GM19468 (cell line): Measurements from ENCODE around the gene LIN7A.
"Not testable (repeated sequence)": the region's sequence is repeated elsewhere in the genome, so short reads cannot be mapped to it uniquely, and the experiment has no call there.

Experiments used
- ATAC-seq: cut with Tn5 transposase; IDR thresholded peaks from one replicate; pipeline ENCODE4 v1.9.1; 2021; ENCODE audit warnings: mild to moderate bottlenecking, moderate library complexity, moderate number of reproducible peaks; ENCODE audit not compliant: unreplicated experiment; ENCODE audit errors: extremely low read depth

Gene LIN7A

GRCh38 chr12:80818878-80819277 is 118.9 kb downstream of the LIN7A start:
- ATAC-seq, result no peak

- ATAC-seq, result no peak
Measured at GRCh38 chr12:80815351-80815750, 122.4 kb downstream of the LIN7A start.

- ATAC-seq, result no peak
Measured at GRCh38 chr12:80814453-80814852, 123.3 kb downstream of the LIN7A start.

GRCh38 chr12:80813820-80814219 is 123.9 kb downstream of the LIN7A start:
- ATAC-seq, result no peak

GRCh38 chr12:80811957-80812708 is 125.6 kb downstream of the LIN7A start:
- ATAC-seq, result no peak

- ATAC-seq, result no peak
Measured at GRCh38 chr12:80810874-80811273, 126.9 kb downstream of the LIN7A start.

- ATAC-seq, result peak; percentile 37
Measured at GRCh38 chr12:80807640-80808288, 130.0 kb downstream of the LIN7A start.

GRCh38 chr12:80805106-80805505 is 132.6 kb downstream of the LIN7A start:
- no peak for ATAC-seq

GRCh38 chr12:80802652-80803400 is 134.9 kb downstream of the LIN7A start:
- no peak for ATAC-seq

GRCh38 chr12:80798281-80798680 is 139.5 kb downstream of the LIN7A start:
- ATAC-seq, result no peak

GRCh38 chr12:80794551-80794950 is 143.2 kb downstream of the LIN7A start:
- no peak for ATAC-seq

GRCh38 chr12:80792861-80793260 is 144.9 kb downstream of the LIN7A start:
- ATAC-seq, result no peak

GRCh38 chr12:80791863-80792262 is 145.9 kb downstream of the LIN7A start:
- ATAC-seq, result no peak

- not testable (repeated sequence) for ATAC-seq
Measured at GRCh38 chr12:80788407-80788806, 149.3 kb downstream of the LIN7A start.

- not testable (repeated sequence) for ATAC-seq
Measured at GRCh38 chr12:80782963-80783470, 154.7 kb downstream of the LIN7A start.

- ATAC-seq, result no peak
Measured at GRCh38 chr12:80781313-80781712, 156.4 kb downstream of the LIN7A start.

- no peak for ATAC-seq
Measured at GRCh38 chr12:80780746-80781145, 157.0 kb downstream of the LIN7A start.

GRCh38 chr12:80778005-80778541 is 159.7 kb downstream of the LIN7A start:
- peak; percentile 96 for ATAC-seq

- ATAC-seq, result no peak
Measured at GRCh38 chr12:80777587-80777986, 160.1 kb downstream of the LIN7A start.

GRCh38 chr12:80776706-80777105 is 161.0 kb downstream of the LIN7A start:
- ATAC-seq, result no peak

- no peak for ATAC-seq
Measured at GRCh38 chr12:80770958-80771357, 166.8 kb downstream of the LIN7A start.
